Measurements from ENCODE around the gene MED10.
"Not testable (repeated sequence)": the region's sequence is repeated elsewhere in the genome, so short reads cannot be mapped to it uniquely, and the experiment has no call there.

MED10 gene

GRCh38 chr5:6372251-6373080 is 5.9 kb downstream of the MED10 start:
- no peak for DNase-seq (ENCODE audit: low spot score)

DNA sequence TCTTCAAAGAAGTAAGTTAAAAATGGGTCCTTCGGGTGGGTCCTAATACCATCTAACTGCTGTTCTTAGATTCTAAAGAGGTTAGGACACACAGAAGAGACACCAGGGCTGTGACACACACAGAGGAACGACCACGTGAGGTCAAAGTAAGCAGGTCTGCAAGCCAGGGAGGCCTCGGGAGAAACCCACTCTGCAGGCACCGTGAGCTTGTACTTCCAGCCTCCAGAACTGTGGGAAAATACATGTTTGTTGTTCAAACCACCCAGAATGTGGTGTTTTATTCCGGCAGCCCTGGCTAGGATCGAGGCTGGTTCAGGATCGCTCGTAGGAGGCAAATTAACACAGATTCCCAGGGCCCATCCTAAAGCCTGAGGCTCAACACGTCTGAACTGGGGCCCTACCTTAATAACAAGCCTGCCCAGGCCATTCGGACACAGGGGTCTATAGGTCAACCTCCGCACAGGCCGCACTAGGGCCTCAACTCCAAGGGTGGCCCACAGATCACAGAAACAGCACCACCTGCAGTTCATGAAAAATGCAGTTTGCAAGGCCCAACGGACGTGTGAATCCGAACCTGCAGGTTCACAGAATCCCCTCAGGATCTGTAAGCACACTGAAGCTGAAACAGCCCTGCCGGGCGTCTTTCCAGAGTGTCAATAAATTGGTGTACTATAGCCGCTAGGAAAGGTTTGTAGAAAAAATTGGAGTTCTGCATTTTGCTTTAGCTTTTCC is 7.1 kb downstream of the MED10 start:
- no peak for DNase-seq (ENCODE audit: low spot score)

- no peak for DNase-seq (ENCODE audit: low spot score)
Measured at GRCh38 chr5:6370580-6370979, 7.8 kb downstream of the MED10 start.

DNA sequence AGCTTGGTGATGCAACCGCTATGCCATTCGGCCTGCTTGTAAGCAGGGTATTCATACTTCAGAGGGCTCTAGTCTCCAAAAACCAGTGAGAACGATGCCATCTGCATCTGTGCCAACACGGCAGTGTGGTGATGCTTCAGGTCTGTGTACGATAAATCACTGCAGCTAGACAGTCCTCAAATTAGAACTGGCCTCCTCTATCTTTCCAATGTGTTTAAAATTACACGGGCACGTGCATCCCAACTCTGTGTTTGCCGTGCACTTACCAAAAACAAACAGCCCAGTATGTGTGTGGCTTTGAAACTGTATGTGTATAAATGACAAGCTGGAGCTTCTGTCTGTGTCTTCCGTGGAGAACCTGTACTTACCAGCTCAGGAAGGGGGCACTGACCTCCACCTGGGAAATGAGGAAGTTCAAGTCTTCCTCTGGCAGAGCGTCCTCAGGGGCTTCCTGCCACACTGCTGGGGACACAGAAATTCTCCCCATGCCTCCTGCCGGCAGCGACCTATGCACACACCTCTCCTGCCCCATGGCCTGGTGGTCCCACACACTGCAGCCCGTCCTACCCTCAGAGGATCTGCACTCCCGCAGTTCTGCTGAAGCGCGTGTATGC is 12.3 kb downstream of the MED10 start:
- peak; percentile 18 for DNase-seq (ENCODE audit: low spot score)

DNA sequence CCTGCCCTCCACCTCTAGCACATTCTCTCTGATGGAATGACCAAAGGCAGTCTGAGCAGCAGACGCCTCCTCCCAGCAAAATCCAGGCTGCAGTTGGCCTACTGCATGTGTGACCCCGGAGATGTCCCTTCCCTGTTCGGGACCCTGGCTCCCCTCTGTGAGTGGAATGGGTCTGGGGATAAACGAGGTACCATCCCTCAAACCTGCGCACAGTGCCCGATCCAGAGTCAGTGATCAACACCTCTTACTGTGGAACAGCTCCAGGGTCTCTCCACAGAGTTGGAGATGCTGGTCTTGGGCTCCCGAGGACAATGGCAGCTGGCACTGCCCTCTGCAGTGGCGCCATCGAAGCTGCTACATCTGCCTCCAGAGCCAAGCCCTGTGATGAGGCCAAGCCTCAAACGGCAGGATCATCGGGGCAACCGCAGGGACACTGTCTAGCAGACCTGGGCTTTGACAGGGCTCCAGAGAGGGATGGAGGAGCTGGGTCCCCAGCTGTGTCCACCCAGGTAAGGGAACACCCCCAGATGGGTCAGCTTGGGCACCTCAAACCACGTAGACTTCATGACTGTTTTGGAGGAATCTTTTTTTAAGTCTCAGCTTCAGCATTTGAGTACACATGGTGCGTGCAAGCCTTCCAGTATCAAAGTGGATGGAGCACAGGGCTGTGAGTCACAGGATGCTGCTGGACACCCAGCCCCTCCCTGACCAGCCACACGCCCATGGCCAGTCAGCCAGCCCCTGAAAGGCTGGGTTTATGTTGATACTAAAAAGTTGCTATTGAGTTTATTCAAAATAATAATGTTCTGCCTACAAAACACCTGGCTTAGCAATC is 13.0 kb downstream of the MED10 start:
- DNase-seq (ENCODE audit: low spot score): peak; percentile 95

DNA sequence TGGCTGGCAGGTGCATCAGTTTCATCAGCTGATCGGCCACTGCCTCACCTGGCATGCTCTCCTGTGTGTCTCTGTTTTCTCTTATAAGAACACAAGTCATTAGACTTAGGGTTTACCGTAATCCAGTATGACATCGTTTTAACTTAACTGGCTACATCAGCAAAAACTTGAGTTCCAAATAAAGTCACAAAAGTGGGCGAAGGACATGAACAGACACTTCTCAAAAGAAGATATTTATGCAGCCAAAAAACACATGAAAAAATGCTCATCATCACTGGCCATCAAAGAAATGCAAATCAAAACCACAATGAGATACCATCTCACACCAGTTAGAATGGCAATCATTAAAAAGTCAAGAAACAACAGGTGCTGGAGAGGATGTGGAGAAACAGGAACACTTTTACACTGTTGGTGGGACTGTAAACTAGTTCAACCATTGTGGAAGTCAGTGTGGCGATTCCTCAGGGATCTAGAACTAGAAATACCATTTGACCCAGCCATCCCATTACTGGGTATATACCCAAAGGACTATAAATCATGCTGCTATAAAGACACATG is 14.8 kb downstream of the MED10 start:
- not testable (repeated sequence) for DNase-seq (ENCODE audit: low spot score)

- no peak for DNase-seq (ENCODE audit: low spot score)
Measured at GRCh38 chr5:6362846-6363245, 15.5 kb downstream of the MED10 start.

- no peak for DNase-seq (ENCODE audit: low spot score)
Measured at GRCh38 chr5:6361101-6361500, 17.2 kb downstream of the MED10 start.

DNA sequence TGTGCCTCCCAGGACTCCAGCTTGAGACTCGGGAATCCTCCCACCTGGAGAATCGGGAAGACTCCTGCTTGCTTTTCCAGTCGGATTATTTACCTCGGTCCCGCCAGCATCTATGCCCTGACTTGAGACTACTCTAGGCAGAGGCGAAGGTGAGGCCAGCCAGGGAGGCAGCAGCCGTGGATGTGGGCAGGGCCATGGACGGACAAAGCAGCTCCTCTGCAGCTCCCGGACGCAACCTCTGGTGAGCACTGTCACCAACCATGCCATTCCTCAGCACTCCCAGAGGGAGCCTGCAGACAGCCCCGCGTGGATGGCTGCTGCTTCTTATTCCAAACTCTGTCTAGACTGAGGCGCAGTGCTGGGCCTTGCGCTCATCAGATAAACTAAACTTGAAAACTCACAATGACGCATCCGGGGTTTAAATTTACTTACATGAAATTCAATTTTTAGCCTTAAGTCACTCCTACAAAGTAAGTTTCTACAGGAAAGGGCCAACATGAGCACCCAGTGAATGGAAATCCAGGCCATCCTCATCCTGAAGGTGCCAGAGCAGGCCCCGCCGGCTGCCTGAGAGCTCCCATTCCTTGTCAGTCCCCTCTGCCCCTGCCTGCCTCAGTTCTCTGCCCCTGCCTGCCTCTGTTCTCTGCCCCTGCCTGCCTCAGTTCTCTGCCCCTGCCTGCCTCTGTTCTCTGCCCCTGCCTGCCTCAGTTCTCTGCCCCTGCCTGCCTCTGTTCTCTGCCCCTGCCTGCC is 17.8 kb downstream of the MED10 start:
- DNase-seq (ENCODE audit: low spot score): no peak

GRCh38 chr5:6359555-6360322 is 18.6 kb downstream of the MED10 start:
- no peak for DNase-seq (ENCODE audit: low spot score)

- DNase-seq (ENCODE audit: low spot score): no peak
Measured at GRCh38 chr5:6358434-6358820, 19.9 kb downstream of the MED10 start.

DNA sequence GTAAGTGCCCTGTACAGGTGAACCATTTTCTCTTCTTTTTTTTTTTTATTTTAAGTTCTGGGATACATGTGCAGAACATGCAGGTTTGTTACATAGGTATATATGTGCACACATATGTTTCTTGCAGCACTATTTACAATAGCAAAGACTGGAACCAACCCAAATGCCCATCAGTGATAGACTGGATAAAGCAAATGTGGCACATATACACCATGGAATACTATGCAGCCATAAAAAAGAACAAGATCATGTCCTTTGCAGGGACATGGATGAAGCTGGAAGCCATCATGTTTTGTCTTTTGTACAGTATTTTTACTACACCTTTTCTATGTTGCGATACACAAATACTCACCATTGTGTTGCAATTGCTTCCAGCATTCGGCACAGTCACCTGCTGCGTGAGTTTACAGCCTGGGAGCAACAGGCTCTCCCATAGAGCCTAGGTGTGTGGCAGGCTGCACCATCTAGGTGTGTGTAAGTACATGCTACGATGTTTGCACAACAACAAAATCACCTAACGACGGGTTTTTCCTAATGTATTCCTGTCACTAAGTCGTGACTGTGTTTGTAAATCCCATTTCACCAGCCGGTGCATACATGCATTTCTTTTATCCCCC is 20.4 kb downstream of the MED10 start:
- DNase-seq (ENCODE audit: low spot score): not testable (repeated sequence)

DNA sequence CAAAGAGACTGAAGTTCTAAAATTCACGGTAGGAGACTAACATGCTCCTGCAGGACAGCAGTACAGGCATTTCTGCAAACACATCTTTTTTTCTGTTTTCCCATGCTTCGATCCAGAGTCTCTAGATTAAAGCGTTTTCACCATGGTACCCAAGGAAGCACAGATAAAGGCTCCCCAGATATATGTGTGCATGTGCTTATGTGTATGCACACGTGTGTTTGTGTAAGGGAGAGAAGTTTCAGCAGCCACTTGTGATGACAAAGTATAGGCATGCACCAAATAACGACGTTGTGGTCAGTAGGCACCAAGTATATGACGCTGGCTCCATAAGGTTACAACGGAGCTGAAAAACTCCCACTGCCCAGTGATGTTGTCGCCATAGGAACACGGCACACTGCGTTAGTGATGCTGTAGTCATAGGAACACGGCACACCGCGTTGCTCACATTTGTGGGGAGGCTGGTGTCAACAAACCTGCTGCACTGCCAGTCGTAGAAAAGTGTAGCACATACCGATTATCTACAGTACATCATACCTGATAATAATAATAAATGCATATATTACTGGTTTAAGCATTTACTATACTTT is 21.7 kb downstream of the MED10 start:
- DNase-seq (ENCODE audit: low spot score): no peak

DNA sequence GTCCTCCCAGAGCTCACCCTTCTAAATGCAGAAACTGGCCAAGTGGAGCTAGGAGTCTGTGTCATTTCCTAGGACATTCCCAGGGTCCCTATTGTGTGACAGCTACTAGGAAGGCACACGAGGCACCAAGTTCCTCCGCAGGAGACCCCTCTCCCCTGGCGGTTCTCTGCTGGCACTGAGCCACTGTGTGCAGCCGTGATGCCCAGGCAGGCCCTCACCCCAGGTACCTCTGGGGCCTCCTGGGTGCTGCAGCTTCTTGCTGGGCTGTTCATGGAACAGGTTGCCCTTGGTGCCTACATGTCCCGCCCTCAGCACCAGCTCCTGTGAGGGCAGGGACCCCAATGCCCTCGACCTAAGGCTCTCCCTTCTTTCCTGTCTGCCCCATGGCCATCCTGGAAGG is 23.1 kb downstream of the MED10 start:
- no peak for DNase-seq (ENCODE audit: low spot score)

GRCh38 chr5:6354848-6355247 is 23.5 kb downstream of the MED10 start:
- no peak for DNase-seq (ENCODE audit: low spot score)

- DNase-seq (ENCODE audit: low spot score): no peak
Measured at GRCh38 chr5:6353602-6354302, 24.6 kb downstream of the MED10 start.

DNA sequence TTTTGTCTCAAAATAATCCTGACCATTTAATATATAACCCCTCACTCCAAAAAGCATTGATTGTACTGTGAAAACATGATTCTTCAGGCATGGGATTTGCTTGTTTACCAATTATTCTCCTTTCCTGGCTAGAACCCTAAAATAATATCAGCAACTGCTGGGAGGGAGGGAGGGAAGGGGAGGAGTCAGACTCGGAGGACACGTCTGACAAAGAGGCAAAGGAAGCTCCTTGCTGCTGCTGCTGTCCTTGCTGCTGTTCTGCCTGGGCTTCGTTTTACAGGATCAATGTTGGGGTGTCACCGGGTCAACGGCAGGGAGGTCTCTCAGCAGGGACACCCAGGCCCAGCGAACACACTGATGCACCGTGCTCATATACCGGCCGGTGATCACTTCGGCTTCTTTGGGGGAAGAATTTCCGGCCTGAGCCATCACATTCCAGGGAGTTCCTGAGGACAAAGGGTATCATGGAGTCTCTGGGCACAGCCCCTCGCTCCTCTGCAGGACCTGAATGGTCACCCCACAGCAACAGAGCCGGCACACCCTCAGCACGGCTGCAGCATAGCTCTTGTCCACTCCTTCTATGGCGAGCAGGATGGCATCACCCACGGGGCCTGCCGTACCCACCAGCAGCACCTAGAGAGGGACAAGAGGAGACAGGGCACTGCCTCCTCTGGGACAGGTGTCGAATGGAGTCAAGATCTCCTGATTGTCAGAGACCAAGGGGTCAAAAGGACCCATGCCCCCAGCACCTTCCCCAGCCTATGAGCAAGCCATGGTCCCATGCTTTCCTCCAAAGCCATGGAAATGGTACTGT is 27.9 kb downstream of the MED10 start:
- no peak for DNase-seq (ENCODE audit: low spot score)

DNA sequence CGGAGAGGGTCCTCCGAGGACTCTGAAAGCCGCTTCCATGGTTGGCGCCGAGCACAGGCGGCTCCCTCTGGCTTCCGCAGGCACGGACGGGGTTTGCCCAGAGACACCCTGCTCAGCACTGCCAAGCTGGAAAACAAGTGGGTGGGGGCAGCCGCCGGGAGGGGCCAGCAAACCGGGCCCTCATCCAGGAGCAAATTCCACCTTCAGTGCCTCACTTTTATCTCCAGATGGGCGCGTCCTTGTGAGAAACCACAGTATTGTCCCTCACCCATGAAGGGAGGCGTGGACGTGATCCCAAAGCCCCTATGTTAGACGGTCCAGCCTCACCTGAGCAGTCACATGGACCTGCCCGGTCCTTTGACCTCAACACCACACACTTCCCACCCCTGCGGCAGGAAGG is 29.0 kb downstream of the MED10 start:
- no peak for DNase-seq (ENCODE audit: low spot score)
